Measurements from ENCODE around the gene YY1AP1.
"Not testable (repeated sequence)": the region's sequence is repeated elsewhere in the genome, so short reads cannot be mapped to it uniquely, and the experiment has no call there.

DNA sequence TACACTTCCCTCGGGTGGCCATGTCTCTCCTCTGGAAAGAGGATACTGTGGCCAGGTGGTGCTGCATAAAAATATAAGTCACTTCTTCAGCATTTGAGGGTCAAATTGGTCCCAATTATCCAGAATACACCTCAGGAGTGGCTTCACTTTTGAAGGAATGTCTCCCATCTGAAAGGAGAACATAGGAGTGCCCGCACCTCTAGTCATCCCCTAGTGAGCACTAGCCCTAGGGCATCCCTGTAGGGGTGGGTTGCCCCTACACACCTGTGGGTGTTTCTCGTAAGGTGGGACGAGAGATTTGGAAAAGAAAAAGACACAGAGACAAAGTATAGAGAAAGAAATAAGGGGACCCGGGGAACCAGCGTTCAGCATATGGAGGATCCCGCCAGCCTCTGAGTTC lies 62.1 kb downstream of the YY1AP1 start:
- TF ChIP-seq, protein P1, sequence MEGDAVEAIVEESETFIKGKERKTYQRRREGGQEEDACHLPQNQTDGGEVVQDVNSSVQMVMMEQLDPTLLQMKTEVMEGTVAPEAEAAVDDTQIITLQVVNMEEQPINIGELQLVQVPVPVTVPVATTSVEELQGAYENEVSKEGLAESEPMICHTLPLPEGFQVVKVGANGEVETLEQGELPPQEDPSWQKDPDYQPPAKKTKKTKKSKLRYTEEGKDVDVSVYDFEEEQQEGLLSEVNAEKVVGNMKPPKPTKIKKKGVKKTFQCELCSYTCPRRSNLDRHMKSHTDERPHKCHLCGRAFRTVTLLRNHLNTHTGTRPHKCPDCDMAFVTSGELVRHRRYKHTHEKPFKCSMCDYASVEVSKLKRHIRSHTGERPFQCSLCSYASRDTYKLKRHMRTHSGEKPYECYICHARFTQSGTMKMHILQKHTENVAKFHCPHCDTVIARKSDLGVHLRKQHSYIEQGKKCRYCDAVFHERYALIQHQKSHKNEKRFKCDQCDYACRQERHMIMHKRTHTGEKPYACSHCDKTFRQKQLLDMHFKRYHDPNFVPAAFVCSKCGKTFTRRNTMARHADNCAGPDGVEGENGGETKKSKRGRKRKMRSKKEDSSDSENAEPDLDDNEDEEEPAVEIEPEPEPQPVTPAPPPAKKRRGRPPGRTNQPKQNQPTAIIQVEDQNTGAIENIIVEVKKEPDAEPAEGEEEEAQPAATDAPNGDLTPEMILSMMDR (IDR thresholded peaks at IDR 0.05): not testable (repeated sequence)
- TF ChIP-seq POLR2AphosphoS5 (IDR thresholded peaks at IDR 0.05): not testable (repeated sequence)
